Smooth muscle cell (in vitro differentiated cells): ENCODE measurements around the gene GRIN3B. TPM values are rescaled to one million over a fixed set of nuclear protein-coding genes. Genes with fewer than 3 reads are reported as not detected.

ENCODE experiments used
- DNase-seq: peaks from one replicate; lab custom pipeline; 2025; ENCODE audit not compliant: unreplicated experiment; lab: John Stamatoyannopoulos, UW
- H2AFZ ChIP-seq: fragments of 200-600 bp; sonication (generic); 2 replicates; pipeline ENCODE4 v1.6.0; 2016; ENCODE audit warnings: antibody characterized with exemption, low read depth, mild to moderate bottlenecking
- H3F3A ChIP-seq: fragments of 200-600 bp; sonication (generic); 2 replicates; pipeline ENCODE4 v1.6.0; 2017; ENCODE audit warnings: antibody characterized with exemption, low read depth
- H3K27ac ChIP-seq: fragments of 200-600 bp; sonication (generic); 2 replicates; pipeline ENCODE4 v1.5.1; 2016; ENCODE audit warnings: low read depth, mild to moderate bottlenecking
- H3K27me3 ChIP-seq: fragments of 200-600 bp; sonication (generic); 2 replicates; pipeline ENCODE4 v1.6.1; 2016; ENCODE audit warnings: low read depth, mild to moderate bottlenecking
- H3K36me3 ChIP-seq: fragments of 200-600 bp; sonication (generic); 2 replicates; pipeline ENCODE4 v1.5.1; 2016; ENCODE audit warnings: low read depth
- H3K4me1 ChIP-seq: fragments of 200-600 bp; sonication (generic); 2 replicates; pipeline ENCODE4 v1.5.1; 2016; ENCODE audit warnings: low read depth
- H3K4me2 ChIP-seq: fragments of 200-600 bp; sonication (generic); 2 replicates; pipeline ENCODE4 v1.6.0; 2016; ENCODE audit warnings: mild to moderate bottlenecking
- H3K4me3 ChIP-seq: fragments of 200-600 bp; sonication (generic); 2 replicates; pipeline ENCODE4 v1.5.1; 2016; ENCODE audit warnings: mild to moderate bottlenecking
- H3K79me2 ChIP-seq: fragments of 200-600 bp; sonication (generic); 2 replicates; pipeline ENCODE4 v1.6.0; 2016; ENCODE audit warnings: low read depth, mild to moderate bottlenecking
- H3K9ac ChIP-seq: fragments of 200-600 bp; sonication (generic); 2 replicates; pipeline ENCODE4 v1.6.0; 2016; ENCODE audit warnings: low read depth
- H3K9me3 ChIP-seq: fragments of 200-600 bp; sonication (generic); replicated peaks from 2 replicates; pipeline ENCODE4 v1.5.1; 2016; ENCODE audit warnings: low read depth
- H4K20me1 ChIP-seq: fragments of 200-600 bp; sonication (generic); 2 replicates; pipeline ENCODE4 v1.6.0; 2016; ENCODE audit warnings: low read depth
- WGBS: methylation state at CpG from one replicate; pipeline ENCODE4 v1.1.7; 2016; ENCODE audit warnings: low lambda C conversion rate; 5-methylcytosine and 5-hydroxymethylcytosine counted together
- polyA plus RNA-seq: library from polyadenylated mRNA; unstranded; fragments of >200 nt; fragmentation: Nextera tagmentation; extraction: Ambion mirVana; gene quantifications from 2 replicates; pipeline ENCODE4 v1.2.1, GENCODE V29; 2016
- total RNA-seq: library from RNA; depleted of rRNA; stranded (reverse); fragments of >200 nt; gene quantifications from 2 replicates; pipeline ENCODE4 v1.2.3, GENCODE V29; 2014
- TF ChIP-seq, protein P1 (sequence below): fragments of 200-600 bp; sonication (generic); IDR thresholded peaks from 2 replicates; pipeline ENCODE4 v1.5.1; 2017; ENCODE audit warnings: borderline replicate concordance, mild to moderate bottlenecking, antibody characterized with exemption; ENCODE audit not compliant: insufficient read depth, poor library complexity, severe bottlenecking

Gene GRIN3B
- total and polyA plus RNA-seq, 2 experiments from 2014 or later = 1.2 to 12.6 TPM

DNA sequence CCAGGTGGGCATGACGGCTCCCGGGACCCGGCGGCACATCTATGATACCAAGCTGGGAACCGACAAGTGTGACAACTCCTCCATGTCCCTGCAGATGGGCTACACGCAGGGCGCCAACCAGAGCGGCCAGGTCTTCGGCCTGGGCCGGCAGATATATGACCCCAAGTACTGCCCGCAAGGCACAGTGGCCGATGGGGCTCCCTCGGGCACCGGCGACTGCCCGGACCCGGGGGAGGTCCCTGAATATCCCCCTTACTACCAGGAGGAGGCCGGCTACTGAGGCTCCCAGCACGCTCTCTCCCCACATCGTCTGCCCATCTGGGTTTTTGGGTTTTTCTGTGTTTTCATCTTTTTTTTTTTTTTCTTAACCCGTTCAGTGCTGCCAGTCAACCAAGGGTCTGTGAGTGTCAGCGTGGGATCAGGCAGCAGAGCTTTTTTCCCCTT is 37.4 kb downstream of the GRIN3B start:
- no peak overlapping the region for H3K27ac ChIP-seq
- H3K79me2 ChIP-seq = peaks cover 18% of the 10 kb centered on the region
- H3K4me1 ChIP-seq = peaks cover 6% of the 10 kb centered on the region
- H3K9ac ChIP-seq = no peak overlapping the region
- no peak overlapping the region for H3K4me2 ChIP-seq
- no peak overlapping the region for H3K4me3 ChIP-seq
- H4K20me1 ChIP-seq = peaks cover 57% of the 10 kb centered on the region
- H3F3A ChIP-seq = peaks cover 7% of the 10 kb centered on the region
- 83% methylated on average over 22 of the region's 22 CpGs for WGBS
- H2AFZ ChIP-seq = no peak overlapping the region
- no peaks in the 10 kb centered on the region for H3K36me3 ChIP-seq
- DNase-seq = no peak
- no peaks in the 10 kb centered on the region for H3K27me3 ChIP-seq
- no peaks in the 10 kb centered on the region for H3K9me3 ChIP-seq
- TF ChIP-seq, protein P1, sequence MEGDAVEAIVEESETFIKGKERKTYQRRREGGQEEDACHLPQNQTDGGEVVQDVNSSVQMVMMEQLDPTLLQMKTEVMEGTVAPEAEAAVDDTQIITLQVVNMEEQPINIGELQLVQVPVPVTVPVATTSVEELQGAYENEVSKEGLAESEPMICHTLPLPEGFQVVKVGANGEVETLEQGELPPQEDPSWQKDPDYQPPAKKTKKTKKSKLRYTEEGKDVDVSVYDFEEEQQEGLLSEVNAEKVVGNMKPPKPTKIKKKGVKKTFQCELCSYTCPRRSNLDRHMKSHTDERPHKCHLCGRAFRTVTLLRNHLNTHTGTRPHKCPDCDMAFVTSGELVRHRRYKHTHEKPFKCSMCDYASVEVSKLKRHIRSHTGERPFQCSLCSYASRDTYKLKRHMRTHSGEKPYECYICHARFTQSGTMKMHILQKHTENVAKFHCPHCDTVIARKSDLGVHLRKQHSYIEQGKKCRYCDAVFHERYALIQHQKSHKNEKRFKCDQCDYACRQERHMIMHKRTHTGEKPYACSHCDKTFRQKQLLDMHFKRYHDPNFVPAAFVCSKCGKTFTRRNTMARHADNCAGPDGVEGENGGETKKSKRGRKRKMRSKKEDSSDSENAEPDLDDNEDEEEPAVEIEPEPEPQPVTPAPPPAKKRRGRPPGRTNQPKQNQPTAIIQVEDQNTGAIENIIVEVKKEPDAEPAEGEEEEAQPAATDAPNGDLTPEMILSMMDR = no peak

- Histone ChIP-seq H4K20me1 (peaks cover 48% of the 10 kb centered on the region), H3K4me2 (peak overlapping the region; percentile 87), H3K27me3 (no peaks in the 10 kb centered on the region), H3K27ac (peak overlapping the region; percentile 47), H3K4me3 (peak overlapping the region; percentile 54), H3F3A (no peaks in the 10 kb centered on the region), H3K9me3 (no peaks in the 10 kb centered on the region), H3K79me2 (peaks cover 10% of the 10 kb centered on the region), H3K4me1 (peaks cover 6% of the 10 kb centered on the region), H2AFZ (no peak overlapping the region), H3K9ac (no peak overlapping the region), H3K36me3 (no peaks in the 10 kb centered on the region)
- WGBS = 71% methylated on average over 22 of the region's 22 CpGs
- no peak for DNase-seq
- TF ChIP-seq, protein P1 = no peak
These were observed 38.9 kb downstream of the GRIN3B start for GRCh38 chr19:1038978-1039645.

DNA sequence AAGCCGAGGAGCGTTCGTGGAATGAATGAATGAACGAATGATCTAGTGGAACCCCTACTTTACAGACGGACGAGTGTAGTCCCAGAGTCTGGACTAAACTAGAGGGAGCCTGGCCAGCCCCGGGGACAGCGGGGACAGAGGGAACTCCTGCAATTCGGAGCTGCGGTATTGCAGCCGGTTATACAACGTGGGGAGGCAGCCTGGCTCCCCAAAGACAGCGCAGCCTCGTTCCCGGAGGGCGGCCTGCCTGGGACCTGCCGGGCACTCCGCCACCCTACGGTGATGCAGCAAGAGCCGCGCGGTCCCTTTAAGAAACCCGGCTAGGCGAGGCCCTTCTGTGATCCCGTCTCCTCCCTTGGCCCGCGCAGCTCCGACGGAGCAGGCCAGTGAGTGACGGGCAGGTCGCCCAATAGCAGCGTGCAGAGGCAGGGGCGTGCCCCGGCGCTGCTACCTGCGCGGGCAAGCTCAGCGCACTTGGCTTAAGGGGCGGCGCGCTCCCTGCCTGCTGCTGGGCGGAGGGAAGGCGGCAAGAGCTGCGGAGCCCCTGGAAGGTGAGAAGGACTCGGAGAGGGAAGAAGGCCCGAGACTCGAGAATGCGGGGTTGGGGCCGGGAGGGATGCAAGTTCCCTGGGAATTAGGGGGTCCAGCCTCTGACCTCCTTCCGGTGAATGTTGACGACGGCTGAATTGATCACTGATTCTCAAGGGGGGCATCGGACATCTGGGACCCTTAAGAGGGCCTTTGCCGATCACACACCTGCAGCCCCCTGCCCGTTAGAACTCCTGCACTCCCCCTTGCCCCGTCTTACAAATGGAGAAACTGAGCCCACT is 39.6 kb downstream of the GRIN3B start, which contains the start of gene ABCA7:
ABCA7 (plus strand) TSS at position 462 of the 830 bp plus-strand sequence. CDS start 1,255 bp downstream, outside the sequence.
- H3K27ac ChIP-seq = peak within 1 kb of the TSS; percentile 47
- peak; percentile 75 for DNase-seq
- H3F3A ChIP-seq = no peaks in the 10 kb centered on the region
- peaks cover 6% of the 10 kb centered on the region for H3K4me1 ChIP-seq
- 5% methylated on average over 55 of the region's 56 CpGs for WGBS
- H2AFZ ChIP-seq = no peak within 1 kb of the TSS
- peaks cover 10% of the 10 kb centered on the region for H3K79me2 ChIP-seq
- peaks cover 48% of the 10 kb centered on the region for H4K20me1 ChIP-seq
- H3K9me3 ChIP-seq = no peaks in the 10 kb centered on the region
- H3K4me3 ChIP-seq = peak within 1 kb of the TSS; percentile 54
- no peaks in the 10 kb centered on the region for H3K27me3 ChIP-seq
- peak within 1 kb of the TSS; percentile 87 for H3K4me2 ChIP-seq
- no peak within 1 kb of the TSS for H3K9ac ChIP-seq
- H3K36me3 ChIP-seq = no peaks in the 10 kb centered on the region
- TF ChIP-seq, protein P1 = no peak
